GM18508 (cell line): ENCODE results near the gene EGFR.
A peak's percentile ranks its signal among the peaks of the same experiment; 100 is the strongest.

Experiments
- ATAC-seq: cut with Tn5 transposase; IDR thresholded peaks from one replicate; pipeline ENCODE4 v1.9.1; 2021; ENCODE audit warnings: moderate number of reproducible peaks; ENCODE audit not compliant: insufficient read depth, unreplicated experiment

EGFR gene

GRCh38 chr7:55133630-55134358 lies 115.0 kb downstream of the EGFR start:
- ATAC-seq = no peak

- no peak for ATAC-seq
Observed at GRCh38 chr7:55134359-55134725, 115.5 kb downstream of the EGFR start.

- ATAC-seq = no peak
Observed at GRCh38 chr7:55134786-55135185, 116.0 kb downstream of the EGFR start.

- no peak for ATAC-seq
Observed at GRCh38 chr7:55135462-55135861, 116.6 kb downstream of the EGFR start.

- no peak for ATAC-seq
Observed at GRCh38 chr7:55138663-55139062, 119.8 kb downstream of the EGFR start.

- peak; percentile 97 for ATAC-seq
Observed at GRCh38 chr7:55140221-55140940, 121.6 kb downstream of the EGFR start.

GRCh38 chr7:55140941-55141278 lies 122.1 kb downstream of the EGFR start:
- peak; percentile 13 for ATAC-seq

GRCh38 chr7:55142919-55143600 lies 124.2 kb downstream of the EGFR start:
- ATAC-seq = no peak

- no peak for ATAC-seq
Observed at GRCh38 chr7:55144333-55145317, 125.8 kb downstream of the EGFR start.

GRCh38 chr7:55145606-55146005 lies 126.8 kb downstream of the EGFR start:
- no peak for ATAC-seq

- ATAC-seq = no peak
Observed at GRCh38 chr7:55147101-55147500, 128.3 kb downstream of the EGFR start.

GRCh38 chr7:55147736-55148135 lies 128.9 kb downstream of the EGFR start:
- no peak for ATAC-seq

- ATAC-seq = no peak
Observed at GRCh38 chr7:55148571-55148970, 129.8 kb downstream of the EGFR start.

GRCh38 chr7:55149001-55149400 lies 130.2 kb downstream of the EGFR start:
- ATAC-seq = no peak

GRCh38 chr7:55150166-55150565 lies 131.3 kb downstream of the EGFR start:
- no peak for ATAC-seq

- ATAC-seq = no peak
Observed at GRCh38 chr7:55150709-55151451, 132.1 kb downstream of the EGFR start.

- no peak for ATAC-seq
Observed at GRCh38 chr7:55152516-55152915, 133.7 kb downstream of the EGFR start.

- ATAC-seq = no peak
Observed at GRCh38 chr7:55154096-55154495, 135.3 kb downstream of the EGFR start.

- no peak for ATAC-seq
Observed at GRCh38 chr7:55155351-55156117, 136.7 kb downstream of the EGFR start.
